RKO (cell line): ENCODE data around the gene SMIM5.
"Not testable (repeated sequence)": the region's sequence is repeated elsewhere in the genome, so short reads cannot be mapped to it uniquely, and the experiment has no call there.

Source experiments
- DNase-seq: peaks from one replicate; pipeline ENCODE4 v3.0.0-alpha.2; 2016; ENCODE audit warnings: low spot score

The SMIM5 gene

GRCh38 chr17:75632863-75633485 is at the start of gene SMIM5:
Gene SMIM5 (plus strand): TSS chr17:75633434. CDS start chr17:75640202, 6,768 bp downstream.
- DNase-seq, result peak; percentile 84

- DNase-seq, result no peak
These were observed 48.4 kb upstream of the SMIM5 start for GRCh38 chr17:75584849-75585175.

GRCh38 chr17:75587675-75588595 is 45.3 kb upstream of the SMIM5 start, which contains the start of gene MYO15B:
Gene MYO15B (plus strand): TSS chr17:75587800. CDS start chr17:75588058, 258 bp downstream.
- no peak for DNase-seq

- no peak for DNase-seq
These were observed 44.6 kb upstream of the SMIM5 start for GRCh38 chr17:75588596-75589011.

DNA sequence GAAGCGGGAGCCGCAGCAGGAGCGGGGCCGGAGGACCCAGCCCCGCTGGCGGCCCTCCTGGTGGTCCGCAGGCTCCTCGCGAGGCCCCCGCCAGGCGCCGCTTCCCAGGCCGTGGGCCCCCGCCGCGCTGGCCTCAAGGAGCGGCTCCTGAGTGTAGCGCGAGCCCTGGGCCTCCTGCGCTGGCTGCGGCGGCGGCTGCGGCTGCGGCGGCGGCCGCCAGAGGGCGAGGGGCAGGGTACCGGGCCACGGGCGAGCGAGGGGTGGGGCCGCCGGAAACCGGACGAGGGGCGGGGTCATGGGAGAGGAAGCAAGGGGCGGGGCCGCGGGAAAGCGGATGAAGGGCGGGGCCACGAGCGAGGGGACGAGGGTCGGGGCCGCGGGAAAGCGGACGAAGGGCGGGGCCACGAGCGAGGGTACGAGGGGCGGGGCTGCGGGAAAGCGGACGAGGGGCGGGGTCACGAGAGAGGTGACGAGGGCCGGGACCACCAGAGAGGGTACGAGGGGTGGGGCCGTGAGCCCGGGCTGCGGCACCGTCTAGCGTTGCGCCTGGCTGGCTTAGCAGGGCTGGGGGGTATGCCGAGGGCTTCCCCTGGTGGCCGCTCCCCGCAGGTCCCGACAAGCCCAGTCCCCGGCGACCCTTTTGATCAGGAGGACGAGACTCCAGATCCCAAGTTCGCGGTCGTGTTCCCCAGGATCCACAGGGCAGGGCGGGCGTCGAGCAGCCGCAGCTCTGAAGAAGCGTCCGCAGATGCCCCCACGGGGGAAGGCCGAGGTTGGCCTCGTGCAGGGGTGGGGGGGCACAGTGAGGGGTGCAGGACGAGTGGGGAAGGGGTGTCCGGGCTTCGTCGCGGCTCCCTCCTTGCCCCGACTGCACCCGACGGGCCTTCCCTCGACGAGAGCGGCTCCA is 44.0 kb upstream of the SMIM5 start:
- peak; percentile 84 for DNase-seq

GRCh38 chr17:75589919-75590303 is 43.3 kb upstream of the SMIM5 start:
- DNase-seq, result no peak

DNA sequence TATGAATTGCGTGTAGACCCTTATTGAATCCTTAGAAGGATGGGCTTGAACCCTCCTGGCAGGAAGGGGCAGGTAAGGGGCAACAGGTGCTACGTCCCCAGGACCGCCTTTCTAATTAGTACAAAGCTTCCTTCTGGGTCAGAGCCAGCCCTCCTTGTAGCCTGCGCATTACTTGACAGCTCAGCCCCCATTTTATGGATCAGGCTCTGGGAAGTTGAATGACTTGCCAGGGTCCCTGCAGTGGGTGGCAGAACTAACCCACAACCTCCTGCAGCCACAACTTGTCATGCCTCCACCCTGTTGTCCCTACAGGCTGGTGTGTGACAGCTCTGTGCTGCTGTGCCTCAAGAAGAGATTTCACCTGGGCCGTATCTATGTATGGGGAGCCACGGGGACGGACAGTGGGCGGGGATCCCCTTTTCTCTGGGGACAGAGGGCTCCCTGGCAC is 42.9 kb upstream of the SMIM5 start:
- DNase-seq, result no peak

GRCh38 chr17:75590849-75591721 is 42.1 kb upstream of the SMIM5 start:
- no peak for DNase-seq

- DNase-seq, result no peak
These were observed 41.4 kb upstream of the SMIM5 start for GRCh38 chr17:75591722-75592302.

DNA sequence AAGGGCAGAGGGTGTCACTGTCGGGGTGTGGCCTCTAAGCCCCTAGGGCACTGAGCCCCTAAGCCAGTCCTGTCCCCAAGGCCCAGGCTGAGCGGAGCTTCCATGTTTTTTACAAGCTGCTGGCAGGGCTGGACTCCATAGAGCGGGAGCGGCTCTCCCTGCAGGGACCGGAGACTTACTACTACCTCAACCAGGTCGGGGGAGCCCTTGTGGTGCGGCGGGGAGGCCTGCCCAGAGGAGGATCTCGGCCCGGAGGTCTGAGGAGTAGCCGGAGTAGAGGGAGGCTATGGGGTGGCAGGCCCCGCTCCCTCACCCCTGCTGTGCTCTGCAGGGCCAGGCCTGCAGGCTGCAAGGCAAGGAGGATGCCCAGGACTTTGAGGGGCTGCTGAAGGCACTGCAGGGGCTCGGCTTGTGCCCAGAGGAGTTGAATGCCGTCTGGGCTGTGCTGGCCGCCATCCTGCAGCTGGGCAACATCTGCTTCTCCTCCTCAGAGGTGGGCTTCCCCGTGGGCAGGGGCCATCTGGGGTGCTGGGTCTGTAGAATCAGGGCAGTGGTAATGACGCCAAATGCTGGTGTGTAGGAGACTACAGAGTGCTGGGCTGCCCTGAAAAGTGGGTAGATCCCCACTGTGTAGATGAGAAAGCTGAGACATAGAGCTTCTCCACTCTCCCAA is 40.8 kb upstream of the SMIM5 start:
- no peak for DNase-seq

GRCh38 chr17:75593430-75593829 is 39.8 kb upstream of the SMIM5 start:
- DNase-seq, result not testable (repeated sequence)

DNA sequence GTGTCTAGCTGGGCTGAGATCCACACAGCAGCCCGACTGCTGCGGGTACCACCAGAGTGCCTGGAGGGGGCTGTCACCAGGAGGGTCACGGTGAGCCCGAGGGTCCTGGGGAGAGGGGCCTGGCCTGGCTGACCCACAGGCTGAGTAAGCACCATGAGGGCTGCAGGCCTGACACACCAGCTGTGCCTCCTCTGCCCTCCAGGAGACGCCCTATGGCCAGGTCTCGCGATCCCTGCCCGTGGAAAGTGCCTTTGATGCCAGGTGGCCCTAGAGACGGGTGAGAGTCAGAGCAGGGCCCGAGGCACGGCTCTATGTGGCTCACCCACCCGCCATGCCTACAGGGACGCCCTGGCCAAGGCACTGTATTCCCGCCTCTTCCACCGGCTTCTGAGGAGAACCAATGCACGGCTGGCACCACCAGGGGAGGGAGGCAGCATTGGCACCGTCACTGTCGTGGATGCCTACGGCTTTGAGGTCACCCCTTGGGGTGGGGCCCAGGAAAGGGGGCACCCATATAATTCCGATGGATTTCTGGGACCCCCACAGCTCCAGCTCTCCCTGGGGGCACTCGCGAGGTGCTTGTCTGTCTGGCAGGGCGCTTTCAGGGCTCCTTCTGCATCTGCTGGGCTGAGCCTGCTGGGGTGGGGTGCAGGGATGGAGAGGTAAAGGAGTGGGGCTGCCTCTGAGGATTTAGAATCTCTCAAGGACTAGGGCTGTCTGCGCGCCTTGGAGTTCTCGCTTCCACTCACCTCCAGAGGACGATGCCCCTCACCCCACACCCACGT is 38.5 kb upstream of the SMIM5 start:
- no peak for DNase-seq

- no peak for DNase-seq
These were observed 37.8 kb upstream of the SMIM5 start for GRCh38 chr17:75595284-75595919.

- DNase-seq, result no peak
These were observed 37.3 kb upstream of the SMIM5 start for GRCh38 chr17:75595920-75596313.

DNA sequence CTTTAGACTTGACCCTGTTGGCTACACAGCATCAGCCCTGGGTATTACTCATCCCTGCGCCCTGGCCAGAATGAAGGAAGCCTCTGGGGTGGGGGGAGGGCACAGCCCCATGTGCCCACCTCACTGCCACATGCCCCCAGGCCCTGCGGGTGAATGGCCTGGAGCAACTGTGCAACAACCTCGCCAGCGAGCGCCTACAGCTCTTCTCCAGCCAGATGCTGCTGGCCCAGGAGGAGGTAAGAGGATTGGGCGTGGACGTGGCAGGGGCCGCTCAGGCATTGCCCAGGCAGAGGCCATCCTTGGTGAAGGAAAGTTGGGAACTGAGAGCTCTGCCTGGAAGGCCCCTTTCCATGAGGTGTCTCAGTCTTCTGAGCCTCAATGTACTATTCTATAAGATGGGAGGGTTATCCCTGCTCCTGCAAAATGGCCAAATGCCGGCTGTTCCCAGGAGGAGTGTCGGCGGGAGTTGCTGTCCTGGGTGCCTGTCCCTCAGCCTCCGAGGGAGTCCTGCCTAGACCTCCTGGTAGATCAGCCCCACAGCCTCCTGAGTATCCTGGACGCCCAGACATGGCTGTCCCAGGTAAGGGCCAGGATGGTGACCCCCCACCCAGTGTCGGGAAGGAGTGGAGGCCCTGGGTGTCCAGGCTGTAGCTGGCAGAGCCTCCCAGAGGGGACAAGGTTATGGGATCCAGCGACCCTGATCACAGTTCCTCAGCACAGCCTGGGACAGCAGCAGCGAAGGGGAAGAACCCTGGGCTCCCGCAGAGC is 36.7 kb upstream of the SMIM5 start:
- no peak for DNase-seq

- peak; percentile 43 for DNase-seq
These were observed 31.9 kb upstream of the SMIM5 start for GRCh38 chr17:75601057-75601987.

DNA sequence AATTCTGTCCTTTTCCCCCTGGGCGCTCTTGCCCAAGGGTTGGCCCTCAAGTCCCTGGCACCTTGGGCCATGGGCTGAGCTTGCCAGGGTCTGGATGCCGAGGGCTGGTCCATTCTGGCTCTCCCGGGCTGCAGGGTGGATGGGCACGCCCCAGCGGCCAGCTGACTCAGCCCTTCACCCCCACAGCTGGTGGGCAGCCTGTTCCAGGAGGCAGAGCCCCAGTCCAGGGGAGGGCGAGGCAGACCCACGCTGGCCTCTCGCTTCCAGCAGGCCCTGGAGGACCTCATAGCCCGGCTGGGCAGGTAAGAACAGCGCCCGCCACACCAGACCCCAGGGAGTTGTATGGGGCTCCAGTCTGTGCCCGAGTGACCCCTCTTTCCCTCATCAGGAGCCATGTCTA is 30.6 kb upstream of the SMIM5 start:
- no peak for DNase-seq
